Astrocyte (in vitro differentiated cells and primary cell): Measurements from ENCODE around the gene GCK. TPM values are rescaled to one million over a fixed set of nuclear protein-coding genes. Genes with fewer than 3 reads are reported as not detected.

Experiments
- DNase-seq: peaks from one replicate; pipeline ENCODE4 v3.0.0-alpha.2; 2010; ENCODE audit warnings: low read depth
- FAIRE-seq: peaks from 2 replicates; lab custom pipeline; 2011; peaks lifted over from hg19 to GRCh38; lab: Jason Lieb, UNC
- H2AFZ ChIP-seq: 2 replicates; pipeline ENCODE4 v1.6.0; 2012; ENCODE audit warnings: low read depth, low read length, inconsistent platforms
- H3K27ac ChIP-seq: 2 replicates; pipeline ENCODE4 v1.5.1; 2011; ENCODE audit warnings: low read depth, low read length, inconsistent platforms
- H3K27me3 ChIP-seq: 2 replicates; pipeline ENCODE4 v1.6.0; 2011; ENCODE audit warnings: low read length, inconsistent platforms; ENCODE audit not compliant: insufficient read depth
- H3K36me3 ChIP-seq: 2 replicates; pipeline ENCODE4 v1.5.1; 2011; ENCODE audit warnings: low read length, inconsistent platforms; ENCODE audit not compliant: insufficient read depth
- H3K4me1 ChIP-seq: 2 replicates; pipeline ENCODE4 v1.5.1; 2011; ENCODE audit warnings: low read length, inconsistent platforms; ENCODE audit not compliant: insufficient read depth
- H3K4me2 ChIP-seq: 2 replicates; pipeline ENCODE4 v1.6.0; 2012; ENCODE audit warnings: low read length, inconsistent platforms
- H3K4me3 ChIP-seq: 2 replicates; pipeline ENCODE4 v1.5.1; 2011; ENCODE audit warnings: low read depth, mild to moderate bottlenecking, low read length, inconsistent platforms; ENCODE audit not compliant: insufficient read depth
- H3K79me2 ChIP-seq: 2 replicates; pipeline ENCODE4 v1.6.0; 2012; ENCODE audit warnings: mild to moderate bottlenecking, low read length, inconsistent platforms; ENCODE audit not compliant: insufficient read depth
- H3K9ac ChIP-seq: 2 replicates; pipeline ENCODE4 v1.6.0; 2012; ENCODE audit warnings: mild to moderate bottlenecking, low read length, inconsistent platforms
- H3K9me3 ChIP-seq: 2 replicates; pipeline ENCODE4 v1.5.1; 2012; ENCODE audit warnings: low read depth, mild to moderate bottlenecking, low read length, inconsistent platforms; ENCODE audit not compliant: insufficient read depth
- H4K20me1 ChIP-seq: 2 replicates; pipeline ENCODE4 v1.6.0; 2012; ENCODE audit warnings: low read length, inconsistent platforms; ENCODE audit not compliant: insufficient read depth
- H3K27ac Mint-ChIP-seq: one replicate; pipeline ENCODE4 v1.8.0; 2021; ENCODE audit warnings: mild to moderate bottlenecking, mixed read lengths; ENCODE audit not compliant: unreplicated experiment
- H3K27me3 Mint-ChIP-seq: one replicate; pipeline ENCODE4 v1.8.0; 2021; ENCODE audit warnings: low read depth, mixed read lengths; ENCODE audit not compliant: unreplicated experiment
- H3K36me3 Mint-ChIP-seq: one replicate; pipeline ENCODE4 v1.8.0; 2021; ENCODE audit warnings: low read depth, mixed read lengths; ENCODE audit not compliant: unreplicated experiment
- H3K4me1 Mint-ChIP-seq: one replicate; pipeline ENCODE4 v1.8.0; 2021; ENCODE audit warnings: low read depth, mixed read lengths; ENCODE audit not compliant: unreplicated experiment
- H3K4me3 Mint-ChIP-seq: one replicate; pipeline ENCODE4 v1.8.0; 2021; ENCODE audit warnings: mild to moderate bottlenecking, moderate library complexity, mixed read lengths; ENCODE audit not compliant: unreplicated experiment
- H3K9me3 Mint-ChIP-seq: one replicate; pipeline ENCODE4 v1.8.0; 2021; ENCODE audit warnings: mild to moderate bottlenecking, mixed read lengths; ENCODE audit not compliant: unreplicated experiment
- CTCF ChIP-seq: IDR thresholded peaks from 2 replicates; pipeline ENCODE4 v1.5.1; 2011; ENCODE audit warnings: low read depth, mild to moderate bottlenecking, inconsistent platforms, low read length, moderate library complexity; ENCODE audit not compliant: insufficient read depth
- EZH2 ChIP-seq: IDR thresholded peaks from 2 replicates; pipeline ENCODE4 v1.6.1; 2012; ENCODE audit warnings: mild to moderate bottlenecking, low read length, inconsistent platforms; ENCODE audit not compliant: insufficient read depth
- total RNA-seq: library from RNA; stranded (reverse); gene quantifications from 2 replicates; pipeline ENCODE4 v1.2.1, GENCODE V29; 2021

GCK gene
- total RNA-seq, 1 donor from 2014 or later = not detected

GRCh38 chr7:44227911-44228310, 38.7 kb upstream of the GCK start:
- no peak overlapping the region for H3K4me3 ChIP-seq
- FAIRE-seq = no peak
- Mint-ChIP-seq H3K36me3 (no peaks in the 10 kb centered on the region), H3K27me3 (peaks cover 32% of the 10 kb centered on the region), H3K4me3 (no peak overlapping the region), H3K4me1 (no peaks in the 10 kb centered on the region), H3K27ac (no peak overlapping the region), H3K9me3 (no peaks in the 10 kb centered on the region)
- H3K79me2 ChIP-seq = no peaks in the 10 kb centered on the region
- no peak overlapping the region for H3K9ac ChIP-seq
- no peak overlapping the region for H3K27ac ChIP-seq
- H3K36me3 ChIP-seq = no peaks in the 10 kb centered on the region
- no peaks in the 10 kb centered on the region for H4K20me1 ChIP-seq
- H3K27me3 ChIP-seq = peaks cover 6% of the 10 kb centered on the region
- no peak for TF ChIP-seq EZH2
- no peak for TF ChIP-seq CTCF
- no peak for DNase-seq
- no peaks in the 10 kb centered on the region for H3K4me1 ChIP-seq
- no peak overlapping the region for H3K4me2 ChIP-seq
- no peaks in the 10 kb centered on the region for H3K9me3 ChIP-seq
- no peak overlapping the region for H2AFZ ChIP-seq

DNA sequence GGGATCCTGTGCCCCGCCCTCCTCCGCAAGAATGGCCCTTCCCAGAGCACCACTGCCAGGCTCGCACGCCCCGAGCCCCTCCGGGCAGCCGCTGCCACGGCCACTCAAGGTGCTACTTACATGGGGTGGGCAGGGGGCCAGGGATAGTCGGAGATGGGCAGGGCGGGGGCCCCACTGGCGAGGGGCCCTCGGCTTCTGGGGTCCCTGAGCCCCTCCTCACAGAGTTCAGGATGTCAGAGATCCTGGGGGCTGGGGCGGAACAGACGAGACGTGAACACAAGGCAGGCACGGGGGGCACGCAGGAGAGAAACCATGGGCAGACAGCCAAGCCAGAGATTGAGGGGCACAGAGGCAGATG, 37.1 kb upstream of the GCK start:
- Mint-ChIP-seq H3K4me3 (no peak overlapping the region), H3K9me3 (no peaks in the 10 kb centered on the region), H3K4me1 (no peaks in the 10 kb centered on the region), H3K36me3 (no peaks in the 10 kb centered on the region), H3K27me3 (peaks cover 29% of the 10 kb centered on the region), H3K27ac (no peak overlapping the region)
- H3K27me3 ChIP-seq = peaks cover 6% of the 10 kb centered on the region
- H3K27ac ChIP-seq = no peak overlapping the region
- no peak overlapping the region for H2AFZ ChIP-seq
- H3K9ac ChIP-seq = no peak overlapping the region
- no peak overlapping the region for H3K4me3 ChIP-seq
- FAIRE-seq (no peak), DNase-seq (no peak)
- no peaks in the 10 kb centered on the region for H3K4me1 ChIP-seq
- no peak for TF ChIP-seq EZH2
- no peak for TF ChIP-seq CTCF
- H4K20me1 ChIP-seq = no peaks in the 10 kb centered on the region
- H3K4me2 ChIP-seq = no peak overlapping the region
- H3K9me3 ChIP-seq = no peaks in the 10 kb centered on the region
- H3K36me3 ChIP-seq = no peaks in the 10 kb centered on the region
- H3K79me2 ChIP-seq = no peaks in the 10 kb centered on the region

DNA sequence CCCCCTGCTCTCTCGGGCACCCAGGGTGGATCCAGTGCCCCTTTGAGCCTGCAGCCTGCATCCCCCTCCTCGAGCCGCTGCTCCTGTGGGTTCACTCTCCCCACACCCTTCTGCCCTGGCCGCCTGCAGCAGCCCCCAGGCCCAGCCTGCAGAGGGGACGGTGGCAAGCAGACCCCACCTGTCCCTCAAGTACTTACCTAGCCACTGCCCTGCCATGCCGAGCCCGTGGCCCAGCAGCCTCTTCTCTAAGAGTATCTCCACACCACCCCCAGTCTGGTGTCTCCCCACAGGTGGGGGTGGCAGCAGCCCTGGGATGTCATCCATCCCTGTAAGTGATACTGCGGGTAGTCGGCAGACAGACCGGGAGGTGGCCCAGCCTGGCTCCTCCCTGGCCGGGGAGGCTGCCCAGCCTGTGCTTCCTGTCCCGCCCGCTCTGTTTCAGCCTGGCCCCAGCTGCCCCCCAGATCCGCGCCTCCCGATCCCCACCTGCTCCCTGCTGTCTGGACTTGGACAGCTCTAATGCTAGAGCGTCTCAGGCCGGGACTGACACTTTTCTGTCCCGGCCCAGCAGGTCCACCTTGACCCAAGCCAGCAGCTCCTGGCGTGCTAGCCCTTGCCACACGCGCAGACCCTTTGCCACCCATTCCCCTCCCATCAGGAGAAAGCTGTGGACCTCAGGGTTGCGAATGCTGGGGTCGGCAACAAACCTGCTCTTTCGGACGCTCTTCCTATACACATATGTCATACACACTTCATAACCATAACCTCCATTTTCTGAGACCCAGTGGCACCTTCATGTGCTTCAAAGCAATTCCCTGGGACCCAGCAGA, 36.5 kb upstream of the GCK start:
- H3K27ac Mint-ChIP-seq = no peak overlapping the region
- H3K9me3 Mint-ChIP-seq = no peaks in the 10 kb centered on the region
- peaks cover 6% of the 10 kb centered on the region for H3K27me3 ChIP-seq
- H3K4me3 ChIP-seq = no peak overlapping the region
- no peaks in the 10 kb centered on the region for H3K4me1 Mint-ChIP-seq
- FAIRE-seq (no peak), DNase-seq (no peak)
- no peak overlapping the region for H3K4me2 ChIP-seq
- H3K9me3 ChIP-seq = no peaks in the 10 kb centered on the region
- no peaks in the 10 kb centered on the region for H4K20me1 ChIP-seq
- no peak overlapping the region for H3K4me3 Mint-ChIP-seq
- H3K79me2 ChIP-seq = no peaks in the 10 kb centered on the region
- TF ChIP-seq CTCF = no peak
- no peak for TF ChIP-seq EZH2
- H3K4me1 ChIP-seq = no peaks in the 10 kb centered on the region
- no peak overlapping the region for H3K9ac ChIP-seq
- peaks cover 27% of the 10 kb centered on the region for H3K27me3 Mint-ChIP-seq
- H3K27ac ChIP-seq = no peak overlapping the region
- no peaks in the 10 kb centered on the region for H3K36me3 ChIP-seq
- H3K36me3 Mint-ChIP-seq = no peaks in the 10 kb centered on the region
- no peak overlapping the region for H2AFZ ChIP-seq
